ENCODE measurements around the gene GNAL. TPM values are rescaled to one million over a fixed set of nuclear protein-coding genes. Genes with fewer than 3 reads are reported as not detected.

The GNAL gene
- total RNA-seq, 3 donors from 2014 or later (not counting 1 experiment from before 2014, with no cell fraction given) = 10.9 to 15.0 (median 12.6) TPM

DNA sequence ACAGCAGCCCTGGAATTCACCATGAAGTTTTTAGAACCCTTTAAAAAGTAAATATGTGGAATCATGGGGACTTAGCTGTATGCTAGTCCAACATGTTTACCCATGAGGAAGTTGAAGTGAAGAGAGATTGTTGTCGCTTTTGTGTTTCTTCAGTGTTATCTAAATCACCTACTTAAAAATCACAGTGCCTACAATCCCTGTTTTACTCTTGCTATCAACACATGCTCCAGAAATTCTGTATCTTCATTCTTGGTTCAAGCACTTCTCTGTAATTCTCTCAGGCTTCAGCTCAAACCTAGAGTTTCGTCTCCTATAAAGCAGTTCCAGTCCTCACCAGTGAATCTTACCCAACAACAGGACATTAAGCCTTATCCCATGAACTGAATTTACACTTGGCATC is 131.6 kb downstream of the GNAL start:
- peak overlapping the region in 1 of 2 donors; percentile 31 for H3K27ac Mint-ChIP-seq
- no peaks in the 10 kb centered on the region for H3K4me1 Mint-ChIP-seq
- TF ChIP-seq, protein P1, sequence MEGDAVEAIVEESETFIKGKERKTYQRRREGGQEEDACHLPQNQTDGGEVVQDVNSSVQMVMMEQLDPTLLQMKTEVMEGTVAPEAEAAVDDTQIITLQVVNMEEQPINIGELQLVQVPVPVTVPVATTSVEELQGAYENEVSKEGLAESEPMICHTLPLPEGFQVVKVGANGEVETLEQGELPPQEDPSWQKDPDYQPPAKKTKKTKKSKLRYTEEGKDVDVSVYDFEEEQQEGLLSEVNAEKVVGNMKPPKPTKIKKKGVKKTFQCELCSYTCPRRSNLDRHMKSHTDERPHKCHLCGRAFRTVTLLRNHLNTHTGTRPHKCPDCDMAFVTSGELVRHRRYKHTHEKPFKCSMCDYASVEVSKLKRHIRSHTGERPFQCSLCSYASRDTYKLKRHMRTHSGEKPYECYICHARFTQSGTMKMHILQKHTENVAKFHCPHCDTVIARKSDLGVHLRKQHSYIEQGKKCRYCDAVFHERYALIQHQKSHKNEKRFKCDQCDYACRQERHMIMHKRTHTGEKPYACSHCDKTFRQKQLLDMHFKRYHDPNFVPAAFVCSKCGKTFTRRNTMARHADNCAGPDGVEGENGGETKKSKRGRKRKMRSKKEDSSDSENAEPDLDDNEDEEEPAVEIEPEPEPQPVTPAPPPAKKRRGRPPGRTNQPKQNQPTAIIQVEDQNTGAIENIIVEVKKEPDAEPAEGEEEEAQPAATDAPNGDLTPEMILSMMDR (IDR thresholded peaks at IDR 0.05) = no peak
- no peaks in the 10 kb centered on the region for H3K9me3 Mint-ChIP-seq
- intact Hi-C loops (cut with micrococcal nuclease) = no loop called here
- H3K36me3 ChIP-seq (ENCODE audit: control insufficient read depth, insufficient read depth, low read length) = no peaks in the 10 kb centered on the region
- H3K27ac ChIP-seq (ENCODE audit: low read length) = no peak overlapping the region
- no peaks in the 10 kb centered on the region for H3K27me3 ChIP-seq (ENCODE audit: control insufficient read depth, insufficient read depth, low read length)
- no peak overlapping the region for H3K4me3 Mint-ChIP-seq
- H3K4me1 ChIP-seq (ENCODE audit: control insufficient read depth, insufficient read depth, low read length) = peaks cover 8% of the 10 kb centered on the region
- ATAC-seq (no peak), DNase-seq (no peak)
- H3K4me3 ChIP-seq (ENCODE audit: low read length) = no peak overlapping the region
- 50% methylated on average over 2 of the region's 2 CpGs for WGBS (ENCODE audit: insufficient coverage)
- H3K36me3 Mint-ChIP-seq = no peaks in the 10 kb centered on the region
- no peaks in the 10 kb centered on the region for H3K9me3 ChIP-seq (ENCODE audit: control insufficient read depth, insufficient read depth, low read length)
- no peaks in the 10 kb centered on the region for H3K27me3 Mint-ChIP-seq (ENCODE audit: low read depth in 2 of 2)

DNA sequence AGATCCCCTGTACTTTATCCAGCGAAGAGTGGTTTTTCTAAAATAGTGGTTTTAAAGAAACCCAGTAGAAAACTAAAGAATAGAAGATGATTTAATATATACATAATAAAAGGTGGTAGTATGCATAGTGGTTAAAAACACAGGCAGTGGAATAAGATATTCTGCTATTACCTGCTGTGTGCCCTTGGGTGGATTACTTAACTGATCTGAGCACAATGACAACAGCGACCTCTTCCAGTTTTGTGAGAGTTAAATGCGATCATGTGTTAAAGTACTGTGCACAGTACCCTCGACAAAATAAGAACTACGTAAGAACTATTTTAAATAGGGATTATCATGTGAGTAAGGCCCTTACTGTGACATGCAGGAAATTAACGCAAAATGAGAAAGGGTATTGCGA is 132.1 kb downstream of the GNAL start:
- no peak overlapping the region for H3K4me3 Mint-ChIP-seq
- H3K9me3 ChIP-seq (ENCODE audit: control insufficient read depth, insufficient read depth, low read length) = no peaks in the 10 kb centered on the region
- no peaks in the 10 kb centered on the region for H3K27me3 ChIP-seq (ENCODE audit: control insufficient read depth, insufficient read depth, low read length)
- no peak overlapping the region for H3K27ac ChIP-seq (ENCODE audit: low read length)
- H3K4me1 ChIP-seq (ENCODE audit: control insufficient read depth, insufficient read depth, low read length) = peaks cover 8% of the 10 kb centered on the region
- ATAC-seq (no peak), DNase-seq (no peak)
- H3K27ac Mint-ChIP-seq = peak overlapping the region; percentile 31 to 51
- no peak overlapping the region for H3K4me3 ChIP-seq (ENCODE audit: low read length)
- H3K9me3 Mint-ChIP-seq = no peaks in the 10 kb centered on the region
- intact Hi-C loops (cut with micrococcal nuclease) = no loop called here
- no peaks in the 10 kb centered on the region for H3K36me3 ChIP-seq (ENCODE audit: control insufficient read depth, insufficient read depth, low read length)
- 93% methylated on average over 6 of the region's 7 CpGs for WGBS (ENCODE audit: insufficient coverage)
- TF ChIP-seq, protein P1 (IDR thresholded peaks at IDR 0.05) = no peak
- no peaks in the 10 kb centered on the region for H3K36me3 Mint-ChIP-seq
- H3K27me3 Mint-ChIP-seq (ENCODE audit: low read depth in 2 of 2) = no peaks in the 10 kb centered on the region
- no peaks in the 10 kb centered on the region for H3K4me1 Mint-ChIP-seq

DNA sequence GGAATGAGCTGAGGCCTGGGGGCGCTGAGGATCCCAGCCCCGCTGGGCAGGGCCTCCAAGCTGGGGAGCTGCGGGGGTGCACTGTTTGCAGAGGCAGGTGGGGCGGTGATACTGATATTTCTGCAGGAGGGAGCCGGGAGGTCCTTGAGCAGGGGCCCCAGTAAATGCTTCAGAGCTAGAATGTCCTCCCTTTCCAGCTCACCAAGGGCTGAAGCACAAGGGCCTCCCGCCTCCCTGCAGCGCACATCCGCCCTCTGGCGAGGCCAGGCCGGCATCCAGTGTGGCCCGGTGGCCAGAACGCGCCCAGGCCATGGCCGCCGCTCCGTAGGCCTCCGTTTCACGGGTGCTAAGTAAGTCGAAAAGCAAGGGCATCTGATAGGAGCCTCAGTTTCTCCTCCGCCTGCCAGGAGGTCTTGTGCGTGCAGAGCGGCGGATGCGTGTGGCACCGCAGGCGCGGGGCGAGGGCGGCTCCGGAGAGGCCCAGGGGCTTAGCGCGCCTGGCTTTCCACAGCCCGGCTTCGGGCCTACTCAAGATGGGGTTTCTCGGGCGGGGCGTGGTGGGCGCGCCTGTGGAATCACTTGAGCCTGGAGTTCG is 132.7 kb downstream of the GNAL start:
- Mint-ChIP-seq H3K27me3 (ENCODE audit: low read depth in 2 of 2) (no peaks in the 10 kb centered on the region), H3K36me3 (no peaks in the 10 kb centered on the region), H3K27ac (peak overlapping the region in 1 of 2 donors; percentile 51), H3K4me1 (peaks cover 0 to 5% of the 10 kb centered on the region in 2 donors), H3K4me3 (no peak overlapping the region), H3K9me3 (no peaks in the 10 kb centered on the region)
- Histone ChIP-seq H3K27me3 (ENCODE audit: control insufficient read depth, insufficient read depth, low read length) (no peaks in the 10 kb centered on the region), H3K36me3 (ENCODE audit: control insufficient read depth, insufficient read depth, low read length) (no peaks in the 10 kb centered on the region), H3K9me3 (ENCODE audit: control insufficient read depth, insufficient read depth, low read length) (no peaks in the 10 kb centered on the region), H3K4me1 (ENCODE audit: control insufficient read depth, insufficient read depth, low read length) (peaks cover 8% of the 10 kb centered on the region), H3K4me3 (ENCODE audit: low read length) (no peak overlapping the region), H3K27ac (ENCODE audit: low read length) (no peak overlapping the region)
- WGBS (ENCODE audit: insufficient coverage) = 96% methylated on average over 40 of the region's 40 CpGs
- intact Hi-C loops (cut with micrococcal nuclease) = no loop called here
- DNase-seq (no peak), ATAC-seq (no peak)
- TF ChIP-seq, protein P1 (IDR thresholded peaks at IDR 0.05) = no peak

DNA sequence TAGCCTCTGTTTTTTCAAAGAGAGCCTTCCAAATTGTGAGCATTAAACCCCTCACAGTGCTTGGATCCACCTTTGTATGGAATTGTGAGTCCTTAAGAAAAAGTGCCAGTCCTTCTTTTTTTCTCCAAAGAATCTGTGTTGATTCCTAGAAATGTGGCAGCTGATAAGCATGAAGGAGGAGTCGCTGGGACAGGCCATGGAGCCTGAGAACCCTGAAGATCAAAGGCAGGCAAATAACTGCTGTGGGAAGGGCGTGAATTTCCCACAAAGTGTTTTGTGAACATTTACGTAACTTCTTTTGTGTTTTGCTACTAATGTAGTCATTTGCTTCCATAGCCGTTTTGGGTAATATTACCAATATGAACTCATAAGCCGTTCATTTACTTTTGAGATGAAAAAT is 134.5 kb downstream of the GNAL start:
- no peak overlapping the region for H3K27ac Mint-ChIP-seq

More for the DNA sequence above, 134.5 kb downstream of the GNAL start:
- Histone ChIP-seq H3K9me3 (ENCODE audit: control insufficient read depth, insufficient read depth, low read length) (no peaks in the 10 kb centered on the region), H3K4me3 (ENCODE audit: low read length) (no peak overlapping the region), H3K27ac (ENCODE audit: low read length) (no peak overlapping the region), H3K27me3 (ENCODE audit: control insufficient read depth, insufficient read depth, low read length) (no peaks in the 10 kb centered on the region), H3K4me1 (ENCODE audit: control insufficient read depth, insufficient read depth, low read length) (no peaks in the 10 kb centered on the region), H3K36me3 (ENCODE audit: control insufficient read depth, insufficient read depth, low read length) (no peaks in the 10 kb centered on the region)
- WGBS (ENCODE audit: insufficient coverage) = 79% methylated on average over 3 of the region's 5 CpGs
- no peak overlapping the region for H3K4me3 Mint-ChIP-seq
- intact Hi-C loops (cut with micrococcal nuclease) = no loop called here
- H3K9me3 Mint-ChIP-seq = no peaks in the 10 kb centered on the region
- H3K36me3 Mint-ChIP-seq = no peaks in the 10 kb centered on the region
- no peak for DNase-seq
- no peak for ATAC-seq
- TF ChIP-seq, protein P1 (IDR thresholded peaks at IDR 0.05) = no peak
- peaks cover 0 to 7% of the 10 kb centered on the region in 2 donors for H3K4me1 Mint-ChIP-seq
- H3K27me3 Mint-ChIP-seq (ENCODE audit: low read depth in 2 of 2) = no peaks in the 10 kb centered on the region

Data from natural killer cell (primary cell).